HL-60 (cell line): ENCODE results near the gene ARMC9.

ENCODE experiments used
- CTCF ChIP-seq: IDR thresholded peaks from one replicate; pipeline ENCODE4 v1.5.1; 2011; ENCODE audit warnings: low read length, control low read depth, inconsistent platforms; ENCODE audit not compliant: insufficient read depth
- POLR2AphosphoS5 ChIP-seq: IDR thresholded peaks from 2 replicates; pipeline ENCODE4 v1.6.1; 2012; ENCODE audit warnings: low read depth

GRCh38 chr2:231332872-231333500 lies 134.6 kb downstream of the ARMC9 start:
- no peak for TF ChIP-seq CTCF
- no peak for TF ChIP-seq POLR2AphosphoS5
